HG03571 (cell line): Measurements from ENCODE around the gene ACSF3.
"Not testable (repeated sequence)": the region's sequence is repeated elsewhere in the genome, so short reads cannot be mapped to it uniquely, and the experiment has no call there.

Source experiments
- ATAC-seq: cut with Tn5 transposase; IDR thresholded peaks from one replicate; pipeline ENCODE4 v1.9.1; 2021; ENCODE audit not compliant: unreplicated experiment

ACSF3 gene

GRCh38 chr16:89187032-89187769, 93.5 kb downstream of the ACSF3 start:
- no peak for ATAC-seq

DNA sequence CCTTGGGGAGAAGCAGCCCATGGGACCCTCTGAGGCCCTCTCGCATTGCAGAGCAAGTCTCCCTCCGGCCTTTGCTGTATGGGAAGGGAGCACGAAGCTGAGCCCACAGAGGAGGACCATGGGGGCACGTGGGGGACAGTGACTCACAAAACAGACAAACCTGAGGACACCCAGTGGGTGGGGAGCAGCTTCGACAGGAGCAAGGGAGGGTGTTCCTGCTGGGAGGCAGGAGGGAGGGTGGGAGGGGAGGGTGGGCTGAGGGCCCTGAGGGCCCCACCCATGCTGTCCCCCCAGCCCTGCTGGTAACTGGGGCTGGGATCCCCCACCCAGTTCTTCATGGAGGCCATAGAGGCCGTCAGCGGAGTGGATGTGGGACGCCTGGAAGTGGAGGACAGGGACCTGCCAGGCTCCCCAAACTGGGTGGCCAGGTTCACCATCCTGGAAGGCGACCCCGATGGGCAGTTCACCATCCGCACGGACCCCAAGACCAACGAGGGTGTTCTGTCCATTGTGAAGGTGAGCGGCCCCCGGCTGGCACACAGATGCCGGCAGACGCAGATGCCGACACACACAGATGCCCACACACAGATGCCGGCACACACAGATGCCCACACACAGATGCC, 94.2 kb downstream of the ACSF3 start:
- ATAC-seq: no peak

DNA sequence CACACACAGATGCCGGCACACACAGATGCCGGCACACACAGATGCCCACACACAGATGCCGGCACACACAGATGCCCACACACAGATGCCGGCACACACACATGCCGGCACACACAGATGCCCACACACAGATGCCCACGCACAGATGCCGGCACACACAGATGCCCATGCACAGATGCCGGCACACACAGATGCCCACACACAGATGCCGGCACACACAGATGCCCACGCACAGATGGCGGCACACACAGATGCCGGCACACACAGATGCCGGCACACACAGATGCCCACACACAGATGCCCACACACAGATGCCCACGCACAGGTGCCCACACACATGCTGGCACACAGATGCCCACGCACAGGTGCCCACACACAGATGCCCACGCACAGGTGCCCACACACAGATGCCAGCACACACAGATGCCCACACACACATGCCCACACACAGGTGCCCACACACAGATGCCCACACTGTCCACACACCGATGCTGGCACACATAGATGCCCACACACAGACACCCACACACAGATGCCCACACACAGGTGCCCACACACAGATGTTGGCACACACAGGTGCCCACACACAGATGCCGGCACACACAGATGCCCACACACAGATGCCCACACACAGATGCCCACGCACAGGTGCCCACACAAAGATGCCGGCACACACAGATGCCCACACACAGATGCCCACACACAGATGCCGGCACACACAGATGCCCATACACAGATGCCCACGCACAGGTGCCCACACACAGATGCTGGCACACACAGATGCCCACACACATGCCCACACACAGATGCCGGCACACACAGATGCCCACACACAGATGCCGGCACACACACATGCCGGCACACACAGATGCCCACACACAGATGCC, 95.1 kb downstream of the ACSF3 start:
- ATAC-seq: not testable (repeated sequence)

DNA sequence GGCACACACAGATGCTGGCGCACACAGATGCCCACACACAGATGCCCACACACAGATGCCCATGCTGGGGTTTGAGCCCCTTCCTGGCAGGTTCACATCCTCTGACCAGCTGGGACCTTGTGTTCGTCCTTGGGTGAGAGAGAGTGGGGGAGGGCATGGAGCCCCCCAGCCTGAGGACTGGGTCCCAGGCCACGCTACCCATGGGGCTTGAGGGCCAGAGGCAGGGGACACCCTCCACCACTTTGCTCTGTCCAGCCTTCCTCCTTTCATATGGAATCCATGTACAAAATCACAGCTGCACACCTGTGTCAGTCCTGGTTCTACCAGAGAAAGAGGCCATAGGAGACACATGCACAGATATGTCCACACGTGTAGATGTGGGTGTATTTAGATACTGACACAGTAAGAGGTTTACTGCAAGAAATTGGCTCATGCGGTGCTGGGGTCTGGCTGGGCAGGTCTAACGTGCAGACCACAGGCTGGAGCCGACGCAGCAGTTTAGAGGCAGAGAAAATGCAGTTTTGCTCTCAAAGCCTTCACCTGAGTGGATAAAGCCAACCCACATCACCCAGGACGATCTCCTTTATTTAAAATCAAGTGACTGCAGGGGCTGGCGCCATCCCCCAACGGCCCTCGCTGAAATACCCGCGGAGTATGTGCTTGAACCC, 95.8 kb downstream of the ACSF3 start:
- ATAC-seq: no peak

DNA sequence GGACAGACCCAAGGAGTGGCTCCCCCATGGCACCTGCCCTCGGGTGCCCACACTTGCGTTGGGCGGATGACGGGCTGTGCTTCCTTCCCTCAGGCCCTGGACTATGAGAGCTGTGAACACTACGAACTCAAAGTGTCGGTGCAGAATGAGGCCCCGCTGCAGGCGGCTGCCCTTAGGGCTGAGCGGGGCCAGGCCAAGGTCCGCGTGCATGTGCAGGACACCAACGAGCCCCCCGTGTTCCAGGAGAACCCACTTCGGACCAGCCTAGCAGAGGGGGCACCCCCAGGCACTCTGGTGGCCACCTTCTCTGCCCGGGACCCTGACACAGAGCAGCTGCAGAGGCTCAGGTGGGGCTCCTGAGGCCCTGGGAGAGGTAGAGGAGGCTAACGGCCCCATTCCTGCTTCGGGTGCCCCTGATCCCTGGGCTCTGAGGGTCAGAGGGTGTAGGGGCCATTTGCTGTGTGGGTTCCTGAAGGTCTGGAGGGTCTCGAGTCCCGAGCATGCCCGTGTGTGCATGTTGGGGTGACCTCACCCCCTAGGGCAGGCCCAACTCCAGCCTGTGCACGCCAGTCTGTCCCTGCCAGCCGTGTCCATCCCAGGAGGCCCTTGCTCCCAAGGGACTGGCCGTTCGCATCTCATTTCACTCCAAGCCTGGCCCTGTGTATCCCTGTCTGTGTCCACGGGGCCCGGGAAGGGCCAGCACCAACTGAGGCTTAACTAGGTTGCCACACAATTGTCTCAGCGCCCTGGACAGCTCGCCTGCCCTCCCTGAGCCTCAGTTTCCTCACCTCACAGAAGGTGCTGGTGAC, 96.7 kb downstream of the ACSF3 start:
- ATAC-seq: no peak

GRCh38 chr16:89191033-89191900, 97.6 kb downstream of the ACSF3 start:
- no peak for ATAC-seq

DNA sequence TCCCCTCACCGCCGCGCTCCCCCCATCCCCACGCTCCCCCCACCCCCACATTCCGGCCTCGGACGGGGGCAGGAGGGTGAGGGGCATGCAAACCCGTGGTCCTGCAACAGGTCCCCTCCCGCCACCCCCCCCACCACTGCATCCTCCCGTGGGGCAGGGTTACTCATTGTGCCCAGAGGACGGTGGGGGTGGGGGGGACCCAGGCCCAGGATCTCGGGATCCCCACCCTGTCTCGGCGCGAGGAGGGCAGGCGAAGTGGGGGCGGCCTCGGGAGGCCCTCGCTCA, 98.2 kb downstream of the ACSF3 start:
- no peak for ATAC-seq

- ATAC-seq: not testable (repeated sequence)
These were observed 98.7 kb downstream of the ACSF3 start for GRCh38 chr16:89192186-89192955.

DNA sequence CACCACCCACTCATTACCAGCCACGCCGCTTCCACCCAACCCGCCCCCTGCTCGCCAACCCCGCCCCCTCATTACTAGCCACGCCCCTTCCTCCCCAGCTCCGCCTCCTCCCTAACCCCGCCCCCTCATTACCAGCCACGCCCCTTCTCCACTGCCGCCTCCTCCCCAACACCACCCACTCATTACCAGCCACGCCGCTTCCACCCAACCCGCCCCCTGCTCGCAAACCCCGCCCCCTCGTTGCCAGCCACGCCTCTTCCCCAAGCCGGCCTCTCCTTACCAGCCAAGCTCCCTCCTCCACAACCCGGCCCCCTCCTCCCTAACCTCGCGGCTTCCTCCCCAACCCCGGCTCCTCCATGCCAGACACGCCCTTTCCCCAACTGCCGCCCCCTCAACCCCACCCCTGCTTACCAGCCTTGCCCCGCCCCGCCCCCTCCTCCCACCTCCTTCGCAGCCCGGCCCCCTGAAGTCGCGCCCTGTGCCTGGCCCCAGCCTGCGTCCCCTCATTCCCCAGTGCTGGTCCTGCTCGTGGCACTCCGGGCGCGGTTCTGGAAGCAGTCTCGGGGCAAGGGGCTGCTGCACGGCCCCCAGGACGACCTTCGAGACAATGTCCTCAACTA, 99.4 kb downstream of the ACSF3 start:
- no peak for ATAC-seq

- ATAC-seq: no peak
These were observed 100.1 kb downstream of the ACSF3 start for GRCh38 chr16:89193576-89194293.

DNA sequence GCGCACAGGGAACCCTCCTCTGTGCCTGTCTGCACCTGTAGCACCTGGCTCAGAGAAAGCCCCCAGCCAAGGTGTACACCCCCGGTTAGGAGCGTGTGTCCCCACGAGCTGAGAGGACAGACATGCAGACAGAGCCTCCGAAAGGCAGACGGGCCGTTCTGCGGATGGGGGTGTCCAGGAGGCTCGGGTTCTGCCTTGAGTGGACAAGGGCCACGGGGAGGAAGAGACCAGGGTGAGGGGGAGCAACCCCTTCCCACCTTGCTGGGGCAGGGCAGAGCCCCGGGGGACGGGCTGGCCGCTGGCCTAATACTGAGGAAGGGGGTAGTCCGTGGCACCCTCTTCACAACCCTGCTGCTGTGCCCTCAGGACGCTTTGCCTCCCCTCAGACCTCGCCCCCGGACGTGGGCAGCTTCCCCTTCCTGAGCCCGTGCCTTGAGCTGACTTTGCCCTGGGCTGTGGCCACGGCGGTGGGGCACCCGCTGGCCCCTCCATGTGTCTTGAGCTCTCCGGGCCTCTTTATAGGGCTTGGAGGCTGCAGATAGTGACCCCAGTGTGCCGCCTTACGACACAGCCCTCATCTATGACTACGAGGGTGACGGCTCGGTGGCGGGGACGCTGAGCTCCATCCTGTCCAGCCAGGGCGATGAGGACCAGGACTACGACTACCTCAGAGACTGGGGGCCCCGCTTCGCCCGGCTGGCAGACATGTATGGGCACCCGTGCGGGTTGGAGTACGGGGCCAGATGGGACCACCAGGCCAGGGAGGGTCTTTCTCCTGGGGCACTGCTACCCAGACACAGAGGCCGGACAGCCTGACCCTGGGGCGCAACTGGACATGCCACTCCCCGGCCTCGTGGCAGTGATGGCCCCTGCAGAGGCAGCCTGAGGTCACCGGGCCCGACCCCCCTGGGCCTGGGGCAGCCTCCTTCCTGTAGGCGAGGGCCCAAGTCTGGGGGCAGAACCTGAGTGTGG, 101.0 kb downstream of the ACSF3 start:
- no peak for ATAC-seq

- ATAC-seq: no peak
These were observed 102.0 kb downstream of the ACSF3 start for GRCh38 chr16:89195521-89196171.

DNA sequence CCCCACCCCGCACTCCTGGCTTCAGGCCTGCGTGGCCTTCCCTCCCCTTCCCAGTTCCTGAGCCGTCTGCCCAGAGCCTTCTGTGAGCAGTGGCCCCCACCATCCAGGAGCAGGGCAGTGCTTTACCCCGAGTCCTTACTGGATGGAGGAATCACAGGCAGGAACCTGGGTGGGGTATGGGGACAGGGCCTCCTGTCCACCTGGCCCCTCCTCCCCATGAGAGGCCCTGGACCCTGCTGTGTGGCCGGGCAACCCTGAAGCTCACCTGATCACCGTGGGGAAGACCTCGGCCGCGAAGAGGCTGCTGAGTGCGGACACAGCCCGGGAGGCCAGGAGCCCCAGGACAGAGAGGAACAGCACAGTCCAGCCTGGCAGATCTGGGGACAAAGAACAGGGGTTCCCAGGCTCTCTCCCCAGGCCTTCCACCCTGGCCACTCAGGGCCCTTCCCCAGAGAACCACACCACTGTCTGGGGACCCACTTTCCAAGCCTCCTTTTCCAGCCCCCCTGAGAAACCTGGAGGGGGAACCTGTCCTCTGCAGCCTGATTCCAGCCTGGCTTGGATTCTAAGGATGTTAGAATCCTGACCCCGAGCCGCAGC, 103.5 kb downstream of the ACSF3 start:
- ATAC-seq: no peak

GRCh38 chr16:89197633-89198416, 104.2 kb downstream of the ACSF3 start:
- ATAC-seq: no peak
